Activated naive CD8-positive, alpha-beta T cell (primary cell): ENCODE results near the gene APOE.
"Not testable (repeated sequence)": the region's sequence is repeated elsewhere in the genome, so short reads cannot be mapped to it uniquely, and the experiment has no call there.

Experiments
- H3K27ac Mint-ChIP-seq: one replicate; pipeline ENCODE4 v1.8.0; 2021; ENCODE audit warnings: mixed read lengths
- H3K27me3 Mint-ChIP-seq: one replicate; pipeline ENCODE4 v1.8.0; 2021; ENCODE audit warnings: mixed read lengths
- H3K36me3 Mint-ChIP-seq: one replicate; pipeline ENCODE4 v1.8.0; 2021; ENCODE audit warnings: mixed read lengths
- H3K4me1 Mint-ChIP-seq: one replicate; pipeline ENCODE4 v1.8.0; 2021; ENCODE audit warnings: low read depth, mixed read lengths
- H3K4me3 Mint-ChIP-seq: one replicate; pipeline ENCODE4 v1.8.0; 2021; ENCODE audit warnings: mild to moderate bottlenecking, mixed read lengths
- H3K9me3 Mint-ChIP-seq: one replicate; pipeline ENCODE4 v1.8.0; 2021; ENCODE audit warnings: low read depth, mixed read lengths

APOE gene

GRCh38 chr19:44878120-44878865 lies 27.3 kb upstream of the APOE start:
- Mint-ChIP-seq H3K4me1 (peaks cover 12% of the 10 kb centered on the region), H3K27ac (no peak overlapping the region), H3K4me3 (no peak overlapping the region), H3K27me3 (no peaks in the 10 kb centered on the region), H3K9me3 (no peaks in the 10 kb centered on the region), H3K36me3 (no peaks in the 10 kb centered on the region)

GRCh38 chr19:44879309-44880065 lies 26.1 kb upstream of the APOE start:
- no peaks in the 10 kb centered on the region for H3K9me3 Mint-ChIP-seq

GRCh38 chr19:44882063-44882462 lies 23.5 kb upstream of the APOE start:
- Mint-ChIP-seq H3K9me3 (no peaks in the 10 kb centered on the region), H3K36me3 (no peaks in the 10 kb centered on the region), H3K27ac (no peak overlapping the region), H3K27me3 (no peaks in the 10 kb centered on the region), H3K4me3 (no peak overlapping the region), H3K4me1 (peaks cover 4% of the 10 kb centered on the region)

More at GRCh38 chr19:44879309-44880065, 26.1 kb upstream of the APOE start:
- H3K36me3 Mint-ChIP-seq = no peaks in the 10 kb centered on the region
- H3K27me3 Mint-ChIP-seq = no peaks in the 10 kb centered on the region
- no peak overlapping the region for H3K4me3 Mint-ChIP-seq
- H3K27ac Mint-ChIP-seq = no peak overlapping the region
- peaks cover 12% of the 10 kb centered on the region for H3K4me1 Mint-ChIP-seq

GRCh38 chr19:44882619-44883397 lies 22.8 kb upstream of the APOE start:
- not testable (repeated sequence) for H3K36me3 Mint-ChIP-seq, H3K9me3 Mint-ChIP-seq, H3K27ac Mint-ChIP-seq, H3K27me3 Mint-ChIP-seq, H3K4me3 Mint-ChIP-seq, H3K4me1 Mint-ChIP-seq

- Mint-ChIP-seq H3K27ac (no peak overlapping the region), H3K36me3 (no peaks in the 10 kb centered on the region)
Observed at GRCh38 chr19:44883922-44884321, 21.7 kb upstream of the APOE start.

GRCh38 chr19:44884566-44884965 lies 21.0 kb upstream of the APOE start:
- no peak overlapping the region for H3K27ac Mint-ChIP-seq
- no peaks in the 10 kb centered on the region for H3K36me3 Mint-ChIP-seq
- H3K27me3 Mint-ChIP-seq = no peaks in the 10 kb centered on the region
- peaks cover 3% of the 10 kb centered on the region for H3K4me1 Mint-ChIP-seq
- H3K9me3 Mint-ChIP-seq = no peaks in the 10 kb centered on the region
- no peak overlapping the region for H3K4me3 Mint-ChIP-seq

More at GRCh38 chr19:44883922-44884321, 21.7 kb upstream of the APOE start:
- Mint-ChIP-seq H3K4me1 (peaks cover under 1% of the 10 kb centered on the region), H3K9me3 (no peaks in the 10 kb centered on the region), H3K4me3 (no peak overlapping the region), H3K27me3 (no peaks in the 10 kb centered on the region)

GRCh38 chr19:44886141-44886540 lies 19.5 kb upstream of the APOE start:
- Mint-ChIP-seq H3K9me3 (no peaks in the 10 kb centered on the region), H3K4me3 (no peak overlapping the region), H3K36me3 (no peaks in the 10 kb centered on the region), H3K27me3 (no peaks in the 10 kb centered on the region), H3K4me1 (peaks cover 9% of the 10 kb centered on the region), H3K27ac (no peak overlapping the region)

GRCh38 chr19:44887648-44888047 lies 17.9 kb upstream of the APOE start:
- Mint-ChIP-seq H3K27me3 (no peaks in the 10 kb centered on the region), H3K36me3 (peaks cover 5% of the 10 kb centered on the region), H3K27ac (no peak overlapping the region), H3K9me3 (no peaks in the 10 kb centered on the region), H3K4me1 (peaks cover 18% of the 10 kb centered on the region), H3K4me3 (no peak overlapping the region)

- H3K4me3 Mint-ChIP-seq, H3K9me3 Mint-ChIP-seq, H3K27me3 Mint-ChIP-seq, H3K27ac Mint-ChIP-seq, H3K36me3 Mint-ChIP-seq: not testable (repeated sequence)
- H3K4me1 Mint-ChIP-seq = peaks cover 23% of the 10 kb centered on the region
Observed at GRCh38 chr19:44888335-44888734, 17.3 kb upstream of the APOE start.

- Mint-ChIP-seq H3K27me3 (no peaks in the 10 kb centered on the region), H3K4me1 (peaks cover 30% of the 10 kb centered on the region), H3K4me3 (peak overlapping the region; percentile 85), H3K9me3 (no peaks in the 10 kb centered on the region), H3K36me3 (peaks cover 5% of the 10 kb centered on the region), H3K27ac (peak overlapping the region; percentile 99)
Observed at GRCh38 chr19:44889830-44890365, 15.7 kb upstream of the APOE start.

- peak overlapping the region; percentile 85 for H3K4me3 Mint-ChIP-seq
- H3K4me1 Mint-ChIP-seq = peaks cover 31% of the 10 kb centered on the region
- peaks cover 5% of the 10 kb centered on the region for H3K36me3 Mint-ChIP-seq
- no peaks in the 10 kb centered on the region for H3K9me3 Mint-ChIP-seq
- H3K27ac Mint-ChIP-seq = peak overlapping the region; percentile 99
- H3K27me3 Mint-ChIP-seq = no peaks in the 10 kb centered on the region
Observed at GRCh38 chr19:44890366-44891015, 15.1 kb upstream of the APOE start.

GRCh38 chr19:44891016-44891882 lies 14.3 kb upstream of the APOE start, which contains the start of gene TOMM40:
Gene TOMM40, plus strand, starts transcription at chr19:44891254. Its CDS starts 162 bp downstream, at chr19:44891416.
- Mint-ChIP-seq H3K36me3 (peaks cover 5% of the 10 kb centered on the region), H3K4me3 (peak within 1 kb of the TSS; percentile 96), H3K4me1 (peaks cover 34% of the 10 kb centered on the region), H3K9me3 (no peaks in the 10 kb centered on the region), H3K27me3 (no peaks in the 10 kb centered on the region), H3K27ac (peak within 1 kb of the TSS; percentile 99)

- peak overlapping the region; percentile 72 for H3K27ac Mint-ChIP-seq
- H3K36me3 Mint-ChIP-seq = peaks cover 5% of the 10 kb centered on the region
- H3K27me3 Mint-ChIP-seq = no peaks in the 10 kb centered on the region
- H3K9me3 Mint-ChIP-seq = no peaks in the 10 kb centered on the region
- H3K4me1 Mint-ChIP-seq = peaks cover 34% of the 10 kb centered on the region
- H3K4me3 Mint-ChIP-seq = peak overlapping the region; percentile 96
Observed at GRCh38 chr19:44892932-44893331, 12.7 kb upstream of the APOE start.
